Esophagus muscularis mucosa (tissue), 4 donors: ENCODE results near the gene ZFP36. TPM values are rescaled to one million over a fixed set of nuclear protein-coding genes. Genes with fewer than 3 reads are reported as not detected.

Experiments used
- DNase-seq: peaks from one replicate; pipeline ENCODE4 v3.0.0-alpha.2; 2017; ENCODE audit errors: extremely low spot score
- H3K27ac ChIP-seq, 4 donors: fragments of 200-600 bp; sonication (generic); replicated peaks in 1 of 4; 1 replicate in 3 of 4; 2 replicates in 1 of 4; pipeline ENCODE4 v1.5.1; 2016 to 2019; ENCODE audit warnings: mild to moderate bottlenecking in 1 of 4
- H3K27me3 ChIP-seq, 4 donors: fragments of 200-600 bp; sonication (generic); one replicate each; pipeline versions ENCODE4 v1.5.1 to v1.6.0; 2016 to 2019
- H3K36me3 ChIP-seq, 4 donors: fragments of 200-600 bp; sonication (generic); one replicate each; pipeline ENCODE4 v1.5.1; 2016 to 2019
- H3K4me1 ChIP-seq, 4 donors: fragments of 200-600 bp; sonication (generic); one replicate each; pipeline ENCODE4 v1.5.1; 2016 to 2019
- H3K4me3 ChIP-seq, 4 donors: fragments of 200-600 bp; sonication (generic); 1 replicate in 2 of 4; 2 replicates in 2 of 4; pipeline ENCODE4 v1.5.1; 2016 to 2019; ENCODE audit warnings: mild to moderate bottlenecking in 4 of 4, moderate library complexity in 1 of 4
- H3K9me3 ChIP-seq, 4 donors: fragments of 200-600 bp; sonication (generic); 1 replicate in 3 of 4; 2 replicates in 1 of 4; pipeline ENCODE4 v1.5.1; 2016 to 2019
- EP300 ChIP-seq: sonication (generic); formaldehyde crosslinking; IDR thresholded peaks from one replicate; pipeline ENCODE4 v1.6.1; 2017; ENCODE audit warnings: antibody characterized with exemption
- POLR2A ChIP-seq: fragments of 450-650 bp; IDR thresholded peaks from one replicate; pipeline ENCODE4 v1.6.1; 2017; ENCODE audit warnings: antibody characterized with exemption, moderate library complexity, mild to moderate bottlenecking, low read depth
- POLR2AphosphoS5 ChIP-seq, 2 donors: sonication (generic); formaldehyde crosslinking; IDR thresholded peaks; one replicate each; pipeline ENCODE4 v1.6.1; 2017; ENCODE audit warnings: antibody characterized with exemption in 2 of 2
- WGBS: methylation state at CpG from one replicate; pipeline ENCODE4 v1.1.5; 2018; 5-methylcytosine and 5-hydroxymethylcytosine counted together
- intact Hi-C: fragments of 100-400 bp; cut with DNase I; formaldehyde crosslinking; loops from one replicate; pipeline ENCODE4 v1.15.1; 2023
- total RNA-seq, 4 donors: library from RNA; depleted of rRNA; stranded (reverse); fragments of >200 nt; gene quantifications; one replicate each; pipeline versions ENCODE4 v1.1.0 to v1.2.1, GENCODE V29; 2016
- TF ChIP-seq, protein P1 (sequence below), 3 experiments: fragments of 200-600 bp in 2 of 3; fragments of 450-650 bp in 1 of 3; sonication (generic) in 2 of 3; IDR thresholded peaks; one replicate each; pipeline ENCODE4 v1.5.1; 2017 to 2019; ENCODE audit warnings: antibody characterized with exemption in 3 of 3, mild to moderate bottlenecking in 2 of 3, moderate library complexity in 1 of 3

Gene ZFP36
- total RNA-seq, 4 donors from 2014 or later: 135 to 577 (median 196) TPM

DNA sequence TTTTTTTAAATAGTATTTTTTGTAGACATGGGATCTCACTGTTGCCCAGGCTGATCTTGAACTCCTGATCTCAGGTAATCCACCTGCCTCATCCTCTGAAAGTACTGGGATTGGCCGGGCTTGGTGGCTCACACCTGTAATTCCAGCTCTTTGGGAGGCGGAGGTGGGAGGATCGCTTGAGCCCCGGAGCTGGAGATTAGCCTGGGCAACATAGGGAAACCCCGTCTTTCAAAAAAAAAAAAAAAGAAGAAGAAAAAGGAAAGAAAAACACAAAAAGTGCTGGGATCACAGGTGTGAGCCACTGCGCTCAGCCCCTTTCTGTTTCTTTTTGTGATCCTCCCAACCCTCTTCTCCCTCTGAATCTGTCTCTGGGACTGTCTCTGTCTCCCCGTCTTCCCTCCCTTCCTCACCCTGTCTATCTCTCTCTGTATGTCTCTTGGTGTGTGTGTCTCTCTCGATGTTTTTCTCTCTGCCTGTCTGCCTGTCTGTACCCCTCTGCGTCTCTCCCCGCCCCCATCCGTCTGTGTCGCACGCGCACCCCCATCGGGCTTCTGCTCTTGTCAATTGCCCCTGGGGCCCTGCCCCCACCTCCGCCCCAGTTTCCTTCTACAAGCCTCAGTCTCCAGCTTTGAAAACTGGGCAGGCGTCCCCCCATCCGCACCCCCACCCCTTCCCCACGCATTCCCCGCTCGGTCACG, 540 bp upstream of the ZFP36 start:
- DNase-seq: no peak
- H3K4me3 ChIP-seq: peak overlapping the region; percentile 63 to 93 (median 80)
- intact Hi-C loops: no loop called here
- H3K4me1 ChIP-seq: peaks cover 42 to 59% (median 55%) of the 10 kb centered on the region in 4 donors
- 18% methylated on average over 18 of the region's 22 CpGs for WGBS
- TF ChIP-seq POLR2A (no peak), POLR2AphosphoS5 (IDR thresholded peaks at IDR 0.05) (no peak), EP300 (no peak)
- TF ChIP-seq, protein P1, sequence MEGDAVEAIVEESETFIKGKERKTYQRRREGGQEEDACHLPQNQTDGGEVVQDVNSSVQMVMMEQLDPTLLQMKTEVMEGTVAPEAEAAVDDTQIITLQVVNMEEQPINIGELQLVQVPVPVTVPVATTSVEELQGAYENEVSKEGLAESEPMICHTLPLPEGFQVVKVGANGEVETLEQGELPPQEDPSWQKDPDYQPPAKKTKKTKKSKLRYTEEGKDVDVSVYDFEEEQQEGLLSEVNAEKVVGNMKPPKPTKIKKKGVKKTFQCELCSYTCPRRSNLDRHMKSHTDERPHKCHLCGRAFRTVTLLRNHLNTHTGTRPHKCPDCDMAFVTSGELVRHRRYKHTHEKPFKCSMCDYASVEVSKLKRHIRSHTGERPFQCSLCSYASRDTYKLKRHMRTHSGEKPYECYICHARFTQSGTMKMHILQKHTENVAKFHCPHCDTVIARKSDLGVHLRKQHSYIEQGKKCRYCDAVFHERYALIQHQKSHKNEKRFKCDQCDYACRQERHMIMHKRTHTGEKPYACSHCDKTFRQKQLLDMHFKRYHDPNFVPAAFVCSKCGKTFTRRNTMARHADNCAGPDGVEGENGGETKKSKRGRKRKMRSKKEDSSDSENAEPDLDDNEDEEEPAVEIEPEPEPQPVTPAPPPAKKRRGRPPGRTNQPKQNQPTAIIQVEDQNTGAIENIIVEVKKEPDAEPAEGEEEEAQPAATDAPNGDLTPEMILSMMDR (IDR thresholded peaks at IDR 0.05): no peak
- H3K36me3 ChIP-seq: peaks cover 13 to 22% (median 21%) of the 10 kb centered on the region in 4 donors
- no peaks in the 10 kb centered on the region for H3K9me3 ChIP-seq
- peak overlapping the region; percentile 99 to 100 (median 100) for H3K27ac ChIP-seq
- H3K27me3 ChIP-seq: no peaks in the 10 kb centered on the region

- Histone ChIP-seq H3K27ac (peak overlapping the region; percentile 99 to 100 (median 100)), H3K27me3 (no peaks in the 10 kb centered on the region), H3K9me3 (no peaks in the 10 kb centered on the region), H3K36me3 (peaks cover 13 to 22% (median 21%) of the 10 kb centered on the region in 4 donors), H3K4me3 (peak overlapping the region; percentile 63 to 93 (median 80)), H3K4me1 (peaks cover 36 to 56% (median 49%) of the 10 kb centered on the region in 4 donors)
- DNase-seq: no peak
- TF ChIP-seq, protein P1 (IDR thresholded peaks at IDR 0.05): no peak
- TF ChIP-seq EP300: no peak
- no peak for TF ChIP-seq POLR2A
- no peak for TF ChIP-seq POLR2AphosphoS5 (IDR thresholded peaks at IDR 0.05)
- intact Hi-C loops: no loop called here
- WGBS: 0% methylated on average over 1 of the region's 14 CpGs
Measured at GRCh38 chr19:39407410-39407659, 688 bp downstream of the ZFP36 start.

DNA sequence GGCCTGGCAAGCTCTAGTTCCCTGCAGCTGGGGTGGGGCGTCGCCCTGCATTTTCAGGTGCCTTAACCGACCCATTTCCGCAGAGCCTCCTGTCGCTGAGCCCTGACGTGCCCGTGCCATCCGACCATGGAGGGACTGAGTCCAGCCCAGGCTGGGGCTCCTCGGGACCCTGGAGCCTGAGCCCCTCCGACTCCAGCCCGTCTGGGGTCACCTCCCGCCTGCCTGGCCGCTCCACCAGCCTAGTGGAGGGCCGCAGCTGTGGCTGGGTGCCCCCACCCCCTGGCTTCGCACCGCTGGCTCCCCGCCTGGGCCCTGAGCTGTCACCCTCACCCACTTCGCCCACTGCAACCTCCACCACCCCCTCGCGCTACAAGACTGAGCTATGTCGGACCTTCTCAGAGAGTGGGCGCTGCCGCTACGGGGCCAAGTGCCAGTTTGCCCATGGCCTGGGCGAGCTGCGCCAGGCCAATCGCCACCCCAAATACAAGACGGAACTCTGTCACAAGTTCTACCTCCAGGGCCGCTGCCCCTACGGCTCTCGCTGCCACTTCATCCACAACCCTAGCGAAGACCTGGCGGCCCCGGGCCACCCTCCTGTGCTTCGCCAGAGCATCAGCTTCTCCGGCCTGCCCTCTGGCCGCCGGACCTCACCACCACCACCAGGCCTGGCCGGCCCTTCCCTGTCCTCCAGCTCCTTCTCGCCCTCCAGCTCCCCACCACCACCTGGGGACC, 1.2 kb downstream of the ZFP36 start:
- intact Hi-C loops: no loop called here
- WGBS: 11% methylated on average over 12 of the region's 40 CpGs
- H3K36me3 ChIP-seq: peaks cover 13 to 22% (median 21%) of the 10 kb centered on the region in 4 donors
- peak overlapping the region; percentile 63 to 93 (median 80) for H3K4me3 ChIP-seq
- H3K9me3 ChIP-seq: no peaks in the 10 kb centered on the region
- peaks cover 35 to 54% (median 45%) of the 10 kb centered on the region in 4 donors for H3K4me1 ChIP-seq
- TF ChIP-seq EP300 (no peak), POLR2A (no peak), POLR2AphosphoS5 (IDR thresholded peaks at IDR 0.05) (peak in 1 of 2 donors; percentile 71)
- TF ChIP-seq, protein P1 (IDR thresholded peaks at IDR 0.05): no peak
- H3K27ac ChIP-seq: peak overlapping the region; percentile 99 to 100 (median 100)
- H3K27me3 ChIP-seq: no peaks in the 10 kb centered on the region
- no peak for DNase-seq

GRCh38 chr19:39408392-39409207, 2.0 kb downstream of the ZFP36 start:
- WGBS: 7% methylated on average over 6 of the region's 20 CpGs
- Histone ChIP-seq H3K27me3 (no peaks in the 10 kb centered on the region), H3K27ac (peak overlapping the region; percentile 99 to 100 (median 100)), H3K9me3 (no peaks in the 10 kb centered on the region), H3K4me3 (peak overlapping the region; percentile 63 to 93 (median 80)), H3K4me1 (peaks cover 35 to 50% (median 45%) of the 10 kb centered on the region in 4 donors), H3K36me3 (peaks cover 13 to 22% (median 21%) of the 10 kb centered on the region in 4 donors)
- intact Hi-C loops: no loop called here
- TF ChIP-seq EP300 (no peak), POLR2AphosphoS5 (IDR thresholded peaks at IDR 0.05) (peak in 1 of 2 donors; percentile 70), POLR2A (peak; percentile 42)
- TF ChIP-seq, protein P1 (IDR thresholded peaks at IDR 0.05): no peak
- DNase-seq: no peak
